Nephron (organoid): ENCODE results near the gene TPGS1.

Source experiments
- H3K27ac Mint-ChIP-seq, 3 experiments: 2 replicates each; pipeline ENCODE4 v1.8.0; 2020; ENCODE audit warnings: mixed read lengths in 3 of 3, mild to moderate bottlenecking in 2 of 3, moderate library complexity in 1 of 3
- H3K27me3 Mint-ChIP-seq: 2 replicates; pipeline ENCODE4 v1.8.0; 2021; ENCODE audit warnings: low read depth, mild to moderate bottlenecking, moderate library complexity, mixed read lengths
- H3K36me3 Mint-ChIP-seq: 2 replicates; pipeline ENCODE4 v1.8.0; 2020; ENCODE audit warnings: low read depth, mixed read lengths
- H3K4me1 Mint-ChIP-seq: 2 replicates; pipeline ENCODE4 v1.8.0; 2020; ENCODE audit warnings: mixed read lengths
- H3K4me3 Mint-ChIP-seq, 3 experiments: 2 replicates each; pipeline ENCODE4 v1.8.0; 2020; ENCODE audit warnings: mild to moderate bottlenecking in 3 of 3, mixed read lengths in 3 of 3, moderate library complexity in 2 of 3
- H3K9me3 Mint-ChIP-seq: 2 replicates; pipeline ENCODE4 v1.8.0; 2020; ENCODE audit warnings: mixed read lengths
- CTCF ChIP-seq, 3 experiments: fragments of 200-600 bp; sonication (generic); IDR thresholded peaks; one replicate each; pipeline ENCODE4 v1.5.0; 2021; ENCODE audit warnings: antibody characterized with exemption in 3 of 3; ENCODE audit not compliant: unreplicated experiment in 3 of 3

TPGS1 gene

GRCh38 chr19:533364-534058, 26.2 kb downstream of the TPGS1 start:
- H3K9me3 Mint-ChIP-seq, result no peaks in the 10 kb centered on the region
- peaks cover 9% of the 10 kb centered on the region for H3K36me3 Mint-ChIP-seq
- peaks cover 9% of the 10 kb centered on the region for H3K4me1 Mint-ChIP-seq

GRCh38 chr19:534088-534487, 26.8 kb downstream of the TPGS1 start:
- Mint-ChIP-seq H3K4me1 (peaks cover 9% of the 10 kb centered on the region), H3K36me3 (peaks cover 15% of the 10 kb centered on the region), H3K9me3 (no peaks in the 10 kb centered on the region), H3K4me3 (peak overlapping the region; percentile 85 to 99 (median 95)), H3K27me3 (no peaks in the 10 kb centered on the region), H3K27ac (no peak overlapping the region)
- no peak for TF ChIP-seq CTCF (IDR thresholded peaks at IDR 0.05; ENCODE audit: unreplicated experiment in 3 of 3)

More at GRCh38 chr19:533364-534058, 26.2 kb downstream of the TPGS1 start:
- no peak for TF ChIP-seq CTCF (IDR thresholded peaks at IDR 0.05; ENCODE audit: unreplicated experiment in 3 of 3)
- peak overlapping the region; percentile 85 to 99 (median 95) for H3K4me3 Mint-ChIP-seq
- no peaks in the 10 kb centered on the region for H3K27me3 Mint-ChIP-seq
- H3K27ac Mint-ChIP-seq, result peak overlapping the region; percentile 26 to 97 (median 95)

- H3K36me3 Mint-ChIP-seq, result peaks cover 15% of the 10 kb centered on the region
- no peak for TF ChIP-seq CTCF (IDR thresholded peaks at IDR 0.05; ENCODE audit: unreplicated experiment in 3 of 3)
- H3K9me3 Mint-ChIP-seq, result no peaks in the 10 kb centered on the region
- peak overlapping the region; percentile 51 to 75 (median 52) for H3K4me3 Mint-ChIP-seq
- no peak overlapping the region for H3K27ac Mint-ChIP-seq
- peaks cover 9% of the 10 kb centered on the region for H3K4me1 Mint-ChIP-seq
- no peaks in the 10 kb centered on the region for H3K27me3 Mint-ChIP-seq
Measured at GRCh38 chr19:535017-535835, 27.9 kb downstream of the TPGS1 start.

- Mint-ChIP-seq H3K9me3 (no peaks in the 10 kb centered on the region), H3K36me3 (peaks cover 15% of the 10 kb centered on the region), H3K4me1 (peaks cover 9% of the 10 kb centered on the region), H3K4me3 (peak overlapping the region in 2 of 3 experiments; percentile 19 to 38), H3K27me3 (no peaks in the 10 kb centered on the region), H3K27ac (no peak overlapping the region)
- no peak for TF ChIP-seq CTCF (IDR thresholded peaks at IDR 0.05; ENCODE audit: unreplicated experiment in 3 of 3)
Measured at GRCh38 chr19:536031-536880, 29.0 kb downstream of the TPGS1 start.

GRCh38 chr19:536881-537404, 29.6 kb downstream of the TPGS1 start:
- H3K4me1 Mint-ChIP-seq, result peaks cover 9% of the 10 kb centered on the region
- H3K27ac Mint-ChIP-seq, result no peak overlapping the region
- no peaks in the 10 kb centered on the region for H3K27me3 Mint-ChIP-seq
- no peak for TF ChIP-seq CTCF (IDR thresholded peaks at IDR 0.05; ENCODE audit: unreplicated experiment in 3 of 3)
- H3K4me3 Mint-ChIP-seq, result no peak overlapping the region
- no peaks in the 10 kb centered on the region for H3K9me3 Mint-ChIP-seq
- peaks cover 15% of the 10 kb centered on the region for H3K36me3 Mint-ChIP-seq
